Medulla oblongata (tissue), 1 donor: ENCODE measurements around the gene NTRK2.

Experiments used
- DNase-seq: peaks from one replicate; pipeline ENCODE4 v3.0.0-alpha.2; 2015; ENCODE audit errors: extremely low spot score

Gene NTRK2

DNA sequence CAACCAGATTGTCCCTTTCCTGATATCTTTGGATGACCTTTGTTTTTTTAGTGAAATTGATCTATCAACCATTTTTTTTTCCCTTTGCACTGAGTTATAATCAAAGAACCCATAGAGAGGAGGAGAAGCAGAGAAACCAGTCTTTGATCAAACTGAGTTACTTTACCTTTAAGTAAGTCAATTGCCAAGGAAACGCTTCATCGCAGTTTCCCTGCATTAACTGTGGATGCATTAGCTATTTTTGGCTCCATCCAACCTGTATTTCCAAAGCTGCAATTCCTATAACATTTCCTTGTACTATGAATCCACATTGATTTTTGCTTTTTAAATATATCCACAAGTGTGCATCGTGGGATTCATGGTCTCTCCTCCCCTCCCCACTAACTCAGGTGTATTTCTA, 268.1 kb downstream of the NTRK2 start:
- DNase-seq = no peak

DNA sequence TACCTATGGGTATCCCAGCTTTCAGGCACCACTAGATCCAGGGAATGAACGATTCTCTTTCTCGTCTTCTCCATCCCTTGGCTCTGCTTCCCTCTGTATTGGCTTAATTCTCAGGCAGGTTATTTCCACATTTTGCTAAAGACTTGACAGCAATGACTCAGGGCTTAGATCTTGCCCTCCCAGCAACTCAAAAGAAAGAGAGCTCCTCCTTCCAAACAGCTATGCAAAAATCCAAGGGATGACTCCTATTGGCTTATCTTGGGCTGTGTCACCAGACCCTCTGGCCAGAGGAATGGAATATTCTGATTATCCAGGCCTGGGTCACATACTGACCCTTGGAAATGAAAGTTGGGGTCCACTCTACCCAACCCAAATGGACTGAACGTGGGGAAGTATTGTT, 270.2 kb downstream of the NTRK2 start:
- DNase-seq = no peak

DNA sequence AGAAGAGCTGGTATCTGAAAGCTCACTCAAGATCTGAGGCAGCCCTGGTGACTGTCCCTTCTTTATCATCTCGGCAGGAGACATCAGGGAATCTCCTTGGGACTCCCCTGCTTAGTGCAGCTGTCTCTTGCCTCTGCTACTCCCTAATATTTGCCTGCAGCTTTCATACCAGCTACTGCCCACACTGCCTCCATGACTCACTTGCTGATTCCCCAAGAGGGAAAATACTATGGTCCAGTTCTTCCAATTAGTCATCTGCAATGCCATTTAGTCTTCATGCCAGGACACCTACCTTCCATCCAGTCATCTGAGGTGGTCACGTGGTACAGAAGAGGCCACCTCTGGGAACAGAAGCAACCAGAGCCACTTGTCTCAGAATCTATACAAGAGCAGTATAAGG, 270.8 kb downstream of the NTRK2 start:
- no peak for DNase-seq

DNA sequence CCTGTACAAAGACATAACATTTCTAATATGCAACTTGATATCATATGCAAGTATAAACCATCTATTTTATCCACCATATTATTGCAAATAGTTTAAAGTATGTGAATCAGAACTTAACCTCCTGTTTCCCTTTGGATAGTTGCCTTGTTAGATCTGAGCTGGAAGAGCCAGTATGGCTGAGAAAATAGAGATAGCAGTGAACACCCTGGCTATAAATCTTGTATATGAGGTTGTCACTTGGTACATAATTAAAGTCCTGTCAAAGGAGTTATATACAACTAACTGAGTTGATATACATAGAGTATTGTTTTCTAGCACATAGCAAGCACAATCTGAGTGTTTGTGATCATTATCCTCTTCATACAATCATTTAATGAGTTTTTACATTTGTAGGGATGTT, 272.3 kb downstream of the NTRK2 start:
- DNase-seq = no peak

DNA sequence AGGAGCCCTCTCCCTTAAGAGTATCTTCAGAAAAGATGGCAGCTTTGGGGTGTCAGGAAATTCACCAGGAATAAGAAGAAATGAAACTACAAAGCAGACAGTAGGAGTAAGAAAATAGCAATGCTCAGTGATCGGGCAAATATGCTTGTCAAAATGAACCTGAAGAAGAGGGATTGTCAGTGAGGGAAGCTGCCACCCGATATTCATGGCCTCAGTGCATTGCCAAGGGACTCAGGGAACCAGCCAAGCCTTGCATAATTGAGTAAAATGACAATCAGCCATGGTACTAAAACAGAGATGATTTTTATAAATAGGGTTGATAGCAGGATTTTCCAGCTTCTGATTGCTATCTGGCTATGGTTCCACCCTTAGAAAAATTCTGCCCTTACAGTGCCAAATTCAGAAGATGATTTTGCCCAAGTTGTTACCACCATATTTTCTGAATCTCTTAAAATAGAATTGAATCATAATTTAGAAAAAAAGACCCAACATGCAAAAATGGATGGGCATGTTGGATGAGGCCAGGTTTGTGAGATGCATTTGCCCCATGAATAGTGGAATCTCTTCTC, 274.0 kb downstream of the NTRK2 start:
- DNase-seq = no peak

DNA sequence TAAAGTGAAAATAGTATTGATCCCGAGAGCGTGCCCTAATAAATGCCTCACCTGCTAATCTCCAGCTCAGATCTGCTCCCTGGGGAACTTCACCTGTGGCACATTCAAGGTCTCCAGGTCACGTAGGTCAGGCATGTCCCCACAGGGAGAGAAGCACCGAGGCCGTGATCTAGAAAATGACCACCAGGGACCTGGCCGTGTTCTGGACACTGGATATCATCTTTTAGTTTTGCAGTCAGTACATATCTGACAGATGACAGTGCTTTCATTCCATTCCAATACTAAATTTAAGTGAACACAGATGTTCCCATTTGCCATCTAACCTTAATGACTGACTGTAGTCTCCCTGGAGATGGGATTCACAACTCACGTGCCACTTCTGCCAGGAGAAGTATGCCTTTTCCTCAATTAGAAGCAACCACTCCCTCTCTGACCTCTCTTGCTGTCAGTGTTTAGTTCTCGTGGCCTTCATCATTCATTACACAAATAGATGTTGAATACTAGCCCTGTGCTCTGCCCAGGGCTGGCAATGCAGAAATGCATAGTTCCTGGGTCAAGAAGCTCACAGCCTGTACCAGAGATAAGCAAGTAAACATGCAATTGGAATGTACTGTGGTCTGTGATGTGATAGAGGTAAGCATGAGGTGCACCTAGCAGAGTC, 276.5 kb downstream of the NTRK2 start:
- DNase-seq = no peak

DNA sequence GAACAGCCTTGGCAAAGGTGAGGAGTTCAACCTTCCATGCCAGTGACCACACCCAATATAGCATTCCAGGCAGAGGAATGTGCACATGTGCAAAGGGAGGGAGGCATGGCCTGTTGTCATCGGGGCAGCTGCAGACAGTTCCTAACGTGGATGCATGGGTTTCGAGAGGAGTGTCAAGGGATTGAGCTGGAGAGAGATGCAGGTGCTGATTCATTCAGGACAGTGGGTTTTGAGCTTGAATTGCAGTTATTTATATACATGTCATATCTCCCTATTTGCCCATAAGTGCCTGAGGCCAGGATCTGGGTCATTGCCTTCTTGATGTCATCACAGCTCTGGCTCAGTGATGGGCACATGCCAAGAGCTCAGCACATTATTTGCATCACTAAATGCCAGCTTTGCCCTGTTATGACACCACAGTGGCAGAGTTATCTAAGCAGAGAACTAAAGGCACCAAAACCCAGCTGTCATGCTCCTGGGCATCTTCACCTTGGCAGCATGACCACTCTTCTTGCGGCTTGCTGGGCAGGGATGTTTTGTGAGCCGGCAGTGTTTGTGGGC, 278.0 kb downstream of the NTRK2 start:
- peak; percentile 37 for DNase-seq

DNA sequence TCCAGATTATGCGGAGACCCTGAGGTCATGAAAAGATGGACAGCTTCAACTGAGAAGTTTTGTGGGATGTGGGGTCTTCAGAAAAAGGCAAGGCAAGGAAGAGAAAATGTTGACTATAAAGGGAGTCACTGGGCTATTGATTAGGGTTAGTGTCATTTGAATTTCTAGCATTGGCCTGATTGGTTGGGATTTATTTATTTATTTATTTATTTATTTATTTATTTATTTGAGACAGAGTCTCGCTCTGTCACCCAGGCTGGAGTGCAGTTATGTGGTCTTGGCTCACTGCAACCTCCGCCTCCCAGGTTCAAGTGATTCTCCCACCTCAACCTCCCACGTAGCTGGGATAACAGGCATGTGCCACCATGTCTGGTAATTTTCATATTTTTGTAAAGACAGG, 279.7 kb downstream of the NTRK2 start:
- DNase-seq = no peak

DNA sequence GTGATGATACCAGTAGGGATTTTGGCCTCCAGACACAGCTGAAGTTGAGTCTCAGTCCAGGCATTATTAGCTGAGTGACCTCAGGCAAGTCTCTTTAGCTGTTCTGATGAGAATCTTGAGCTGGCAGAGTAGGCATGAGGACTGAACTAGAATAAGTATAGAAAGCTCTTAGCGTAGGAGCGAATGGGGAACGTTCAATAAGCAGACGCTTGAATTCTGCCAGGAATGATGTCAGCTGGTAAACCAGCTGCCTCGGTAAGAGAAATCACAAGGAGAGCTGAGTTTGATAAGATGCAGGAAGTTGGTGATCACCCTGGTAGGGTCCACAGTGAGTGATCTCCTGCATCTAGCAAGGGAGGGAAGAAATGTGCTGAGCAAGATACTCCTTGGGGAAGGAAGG, 280.4 kb downstream of the NTRK2 start:
- no peak for DNase-seq

DNA sequence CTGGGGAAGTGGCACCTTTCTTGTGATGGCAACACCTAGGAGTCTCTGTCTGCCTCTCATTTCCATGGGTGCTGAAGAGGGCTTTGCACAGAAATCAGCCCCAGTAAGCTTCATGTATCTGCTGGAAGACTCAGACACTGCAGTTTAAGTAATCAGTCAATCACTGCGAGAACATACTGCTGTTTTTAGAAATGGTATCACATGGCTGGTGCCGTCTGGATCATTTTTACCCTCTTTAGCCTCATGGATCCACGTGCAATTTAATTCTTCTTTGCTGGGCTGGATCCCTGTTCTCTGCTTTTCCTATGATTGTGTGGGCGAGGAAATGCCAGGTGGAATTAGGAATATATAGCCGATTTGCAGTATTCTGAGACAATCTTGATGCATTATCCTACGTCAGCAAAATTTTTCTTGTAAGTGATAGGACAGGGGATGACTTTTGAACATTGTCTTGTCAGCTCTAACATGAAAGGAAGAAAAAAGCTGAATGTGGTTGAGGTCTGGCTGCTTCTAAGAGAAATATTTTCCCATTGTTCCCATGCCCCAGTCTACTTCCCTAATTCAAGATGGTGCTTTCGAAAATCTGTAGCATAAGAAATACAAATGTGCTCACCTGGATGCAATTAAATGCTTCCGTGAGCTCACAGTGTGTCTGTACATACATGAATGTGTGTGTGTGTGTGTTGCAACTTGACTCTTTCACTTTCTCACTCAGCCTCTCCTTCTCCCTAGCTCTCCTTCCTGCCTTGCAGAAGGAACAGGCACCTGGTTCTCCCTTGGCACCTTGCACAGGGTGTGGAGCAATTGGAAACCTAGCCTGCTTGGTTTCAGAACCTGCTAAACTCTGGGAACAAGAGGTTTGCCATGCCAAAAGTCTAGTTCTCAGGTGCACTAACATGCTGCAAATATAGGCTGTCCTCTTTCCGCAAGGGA, 281.6 kb downstream of the NTRK2 start:
- DNase-seq = no peak

DNA sequence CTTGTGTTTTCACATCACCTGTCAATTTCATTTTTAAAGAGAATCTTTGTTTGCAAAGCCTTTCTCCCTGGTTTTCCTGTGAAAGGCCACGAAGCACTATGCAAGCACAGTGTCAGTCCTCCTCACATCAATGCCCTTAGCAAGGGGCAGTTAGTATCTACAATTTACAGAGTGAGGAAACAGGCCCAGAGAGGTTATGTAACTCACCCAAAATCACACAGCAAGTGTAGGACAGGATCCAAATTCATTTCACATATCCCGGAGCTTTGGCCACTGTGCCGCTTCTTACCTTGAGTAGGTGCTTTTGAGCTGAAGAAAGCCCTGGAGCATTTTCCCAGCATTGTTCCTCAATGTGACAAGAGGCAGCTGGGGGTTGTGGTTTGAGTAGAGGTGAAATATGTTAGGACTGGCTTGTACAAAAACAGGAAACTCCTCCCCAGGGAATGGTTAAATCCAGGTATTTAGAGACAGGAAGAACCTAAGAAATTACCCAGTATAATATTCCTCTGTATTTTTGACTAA, 283.8 kb downstream of the NTRK2 start:
- no peak for DNase-seq

DNA sequence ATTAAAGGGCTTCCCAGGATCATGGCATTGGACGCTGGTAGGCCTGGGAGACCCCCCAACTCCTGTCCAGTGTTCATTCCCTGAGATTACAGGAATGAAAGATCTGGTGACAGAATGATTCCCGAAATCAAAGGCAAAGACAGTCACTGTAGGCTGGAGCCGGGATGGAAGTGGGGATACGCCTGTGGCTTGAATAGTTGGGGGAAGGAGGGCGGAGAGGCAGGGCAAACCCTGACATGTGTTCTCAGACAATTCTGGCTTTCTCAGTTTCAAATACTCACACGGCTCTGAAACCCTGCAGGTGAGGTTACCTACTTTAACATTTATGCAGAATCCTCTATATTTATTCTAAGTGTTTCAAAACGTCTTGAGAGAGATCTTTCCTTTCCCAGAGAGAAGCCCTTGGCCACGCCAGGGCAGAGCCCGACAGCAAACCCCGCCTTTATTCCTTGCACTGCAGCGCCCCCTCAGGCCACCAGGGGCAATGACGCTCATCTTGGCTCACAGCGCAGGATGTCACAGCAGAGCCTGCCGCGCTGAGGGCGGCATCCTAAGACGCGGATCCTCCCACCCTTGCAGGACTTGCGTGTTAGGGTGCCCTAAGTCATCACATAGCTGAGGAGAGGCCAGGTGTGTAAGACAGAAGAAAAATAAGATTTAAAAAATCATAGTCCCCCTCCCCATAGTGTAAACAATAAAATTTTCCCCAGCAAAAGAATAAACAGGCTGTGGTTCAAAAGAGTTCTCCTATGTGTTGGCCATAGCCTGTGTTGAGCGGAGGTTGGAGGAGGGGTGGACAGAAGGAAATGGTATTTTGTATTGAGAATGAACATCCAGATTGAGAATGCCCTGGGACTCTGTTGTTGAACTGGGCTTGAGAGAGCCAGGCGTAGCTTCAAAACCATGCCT, 284.5 kb downstream of the NTRK2 start:
- peak; percentile 90 for DNase-seq

DNA sequence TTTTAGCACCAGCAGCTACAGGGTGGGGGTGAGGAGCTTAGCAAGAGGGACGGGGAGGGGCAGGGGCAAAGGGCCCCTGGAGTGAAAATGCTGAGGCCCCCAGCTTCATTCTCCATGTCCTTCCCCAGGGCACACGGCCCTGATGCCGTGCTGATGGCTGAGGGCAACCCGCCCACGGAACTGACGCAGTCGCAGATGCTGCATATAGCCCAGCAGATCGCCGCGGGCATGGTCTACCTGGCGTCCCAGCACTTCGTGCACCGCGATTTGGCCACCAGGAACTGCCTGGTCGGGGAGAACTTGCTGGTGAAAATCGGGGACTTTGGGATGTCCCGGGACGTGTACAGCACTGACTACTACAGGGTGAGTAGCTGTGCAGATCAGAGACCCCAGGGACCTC, 285.6 kb downstream of the NTRK2 start:
- DNase-seq = no peak

DNA sequence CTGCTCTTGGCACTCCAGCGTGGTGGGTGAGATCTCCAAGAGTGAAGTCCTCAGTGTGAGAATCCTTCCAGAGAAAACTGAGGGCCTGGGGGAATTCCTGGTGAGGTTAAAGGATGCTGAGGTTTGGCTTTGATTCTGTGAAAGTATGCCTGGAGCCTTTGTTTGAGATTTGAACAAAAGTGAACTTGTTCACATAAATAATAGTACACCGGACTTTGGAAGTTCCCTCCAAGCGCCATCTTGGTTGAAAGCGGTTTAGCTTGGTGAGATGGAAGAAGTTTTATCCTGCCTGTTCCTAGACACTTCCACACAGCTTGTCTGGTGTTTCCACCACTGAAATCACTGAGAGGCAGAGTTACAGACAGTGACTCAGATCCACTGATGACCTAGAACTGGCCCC, 286.4 kb downstream of the NTRK2 start:
- no peak for DNase-seq

DNA sequence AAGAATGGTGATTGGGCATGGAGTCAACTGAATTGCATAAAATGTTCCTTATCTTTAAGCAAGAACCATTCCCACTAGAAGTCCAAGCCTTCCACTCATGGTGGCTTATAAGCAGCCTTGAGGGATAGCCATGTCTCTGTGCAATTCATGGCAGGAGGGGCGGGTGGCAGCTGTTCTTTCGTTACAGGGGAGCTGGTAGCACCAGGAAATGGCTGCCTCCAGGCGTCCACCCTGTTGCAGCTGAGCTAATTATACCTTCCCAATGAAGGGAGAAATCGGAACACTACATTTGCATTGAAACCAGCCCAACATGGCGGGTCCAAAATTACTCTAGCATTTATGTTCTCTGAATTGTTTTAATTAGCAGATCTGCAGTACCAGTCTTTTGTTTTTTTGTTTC, 289.8 kb downstream of the NTRK2 start:
- no peak for DNase-seq

DNA sequence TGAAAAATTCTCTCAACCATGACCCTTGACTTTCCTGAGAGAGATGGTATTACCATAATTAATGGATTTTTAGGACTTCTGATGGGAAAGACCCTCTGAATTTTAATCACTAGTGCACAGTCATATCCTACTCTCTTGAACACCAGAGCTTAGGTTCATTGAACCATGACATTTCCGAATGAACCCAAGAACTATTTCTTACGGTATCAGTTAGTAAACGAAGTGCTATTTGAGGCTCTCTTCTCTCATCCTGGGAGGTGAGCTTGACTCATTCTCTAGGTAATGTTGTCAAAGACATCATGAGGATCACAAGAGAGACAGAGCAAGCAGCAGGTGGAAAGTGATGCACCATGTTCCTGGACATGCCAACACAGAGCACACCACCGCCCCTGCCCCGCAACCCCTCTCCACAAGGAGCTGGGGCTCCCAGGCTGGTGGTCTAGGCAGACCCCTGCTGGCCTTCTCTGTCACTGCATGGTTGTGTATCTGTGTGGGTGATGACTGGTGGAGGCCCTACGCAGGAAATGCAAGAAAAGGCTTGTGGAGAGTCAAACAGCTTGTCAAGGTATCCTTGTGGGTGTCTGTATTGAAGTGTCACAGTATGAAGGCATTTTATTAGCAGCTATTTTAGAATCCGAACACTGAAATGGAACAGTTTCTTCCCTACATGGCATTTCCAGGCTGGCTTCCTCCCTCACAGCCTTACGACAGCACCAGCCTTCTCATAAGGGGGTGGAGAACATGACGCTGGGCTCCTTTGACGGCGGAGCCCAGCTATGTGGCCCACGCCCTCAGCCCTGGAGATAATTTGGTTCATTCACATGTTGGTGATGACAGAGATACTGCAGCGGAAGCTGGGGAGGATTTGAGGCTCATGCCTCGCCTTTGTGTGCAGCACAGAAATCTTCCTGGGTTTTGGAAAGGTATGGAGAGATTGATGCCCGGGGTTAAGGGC, 297.6 kb downstream of the NTRK2 start:
- no peak for DNase-seq

DNA sequence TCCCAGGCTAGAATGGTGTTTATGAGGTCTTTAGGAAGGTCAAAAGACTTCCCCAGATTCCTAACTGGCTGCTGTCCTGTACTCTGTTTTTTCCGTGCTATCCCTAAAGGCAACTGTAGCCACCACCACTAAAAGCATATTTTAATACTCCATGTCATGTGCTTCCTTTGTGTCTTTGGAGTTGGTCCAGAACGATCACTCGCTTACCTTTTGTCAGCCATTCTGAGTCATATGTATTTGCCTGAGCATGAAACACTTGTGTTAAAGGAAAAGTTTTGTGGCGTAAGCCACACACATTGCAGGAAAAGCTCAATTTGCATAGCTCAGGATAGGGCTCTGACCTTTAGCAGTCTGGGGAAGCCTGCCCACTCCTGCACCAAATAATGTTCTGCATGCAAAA, 299.6 kb downstream of the NTRK2 start:
- no peak for DNase-seq

DNA sequence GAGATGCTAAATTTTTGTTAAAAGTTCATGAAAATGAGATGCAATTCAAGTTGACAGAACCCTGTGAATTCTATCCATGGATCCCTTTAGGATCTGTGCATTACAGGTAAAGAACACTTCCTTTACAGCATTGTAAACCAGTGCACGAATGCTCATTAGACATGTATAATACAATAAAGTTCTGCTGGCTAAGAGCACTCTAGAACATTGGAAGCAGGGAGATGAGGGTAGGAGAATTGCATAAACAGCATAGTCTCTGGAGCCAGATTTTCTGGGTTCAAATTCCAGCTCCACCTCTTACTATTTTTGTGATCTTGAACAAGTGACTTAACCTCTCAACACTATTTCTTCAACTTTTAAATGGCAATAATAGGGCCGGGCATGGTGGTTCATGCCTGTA, 300.2 kb downstream of the NTRK2 start:
- DNase-seq = no peak

DNA sequence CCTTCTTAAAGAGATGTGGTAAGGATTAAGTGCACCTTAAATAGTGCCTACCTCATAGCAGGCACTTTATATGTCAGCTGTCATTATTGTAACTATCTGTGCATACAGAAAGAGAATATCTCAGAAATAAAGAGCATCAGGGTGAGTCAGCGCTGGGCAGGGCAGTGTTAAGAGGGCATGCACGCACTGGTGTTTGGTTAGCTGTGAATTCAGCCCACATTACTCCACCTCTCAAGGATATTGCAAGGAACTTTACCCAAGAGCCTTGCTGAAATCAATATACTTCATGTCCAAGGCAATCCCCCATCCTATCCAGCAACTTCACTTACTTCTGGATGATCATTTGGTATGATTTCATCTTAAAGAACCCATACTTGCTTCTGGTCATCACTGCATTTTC, 300.9 kb downstream of the NTRK2 start:
- DNase-seq = no peak

DNA sequence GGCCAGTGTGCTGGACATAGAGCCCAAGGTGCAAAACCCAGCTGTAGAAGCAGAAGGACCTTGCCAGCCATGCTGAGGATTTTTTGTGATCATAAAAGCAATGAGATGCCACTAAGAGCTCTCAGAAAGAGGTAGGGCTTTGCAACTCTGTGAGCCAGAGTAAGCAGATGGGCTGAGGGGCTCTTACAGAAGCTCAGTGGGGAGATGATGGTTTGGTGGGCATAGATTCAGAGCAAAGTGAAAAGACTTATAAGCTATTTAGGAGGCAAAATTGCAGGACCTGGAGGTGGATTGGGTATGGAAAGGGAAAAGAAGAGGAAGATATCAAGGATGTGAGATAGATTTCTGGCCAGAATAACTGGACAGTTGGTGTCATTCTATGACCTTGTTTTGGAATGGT, 302.0 kb downstream of the NTRK2 start:
- DNase-seq = no peak
